Choroid plexus epithelial cell (primary cell): ENCODE measurements around the gene MGAT5.
A peak's percentile ranks its signal among the peaks of the same experiment; 100 is the strongest.

Experiments used
- DNase-seq: peaks from one replicate; pipeline ENCODE4 v3.0.0-alpha.2; 2010; ENCODE audit warnings: low read depth
- H3K4me3 ChIP-seq: 2 replicates; pipeline ENCODE4 v1.5.1; 2011; ENCODE audit warnings: low read depth, mild to moderate bottlenecking, control low read depth, low read length, moderate library complexity
- TF ChIP-seq, protein P1 (sequence below): conservative IDR thresholded peaks from 2 replicates; pipeline ENCODE4 v1.5.1; 2011; ENCODE audit warnings: low read depth, mild to moderate bottlenecking, control low read depth, inconsistent platforms, low read length, moderate library complexity

Gene MGAT5

DNA sequence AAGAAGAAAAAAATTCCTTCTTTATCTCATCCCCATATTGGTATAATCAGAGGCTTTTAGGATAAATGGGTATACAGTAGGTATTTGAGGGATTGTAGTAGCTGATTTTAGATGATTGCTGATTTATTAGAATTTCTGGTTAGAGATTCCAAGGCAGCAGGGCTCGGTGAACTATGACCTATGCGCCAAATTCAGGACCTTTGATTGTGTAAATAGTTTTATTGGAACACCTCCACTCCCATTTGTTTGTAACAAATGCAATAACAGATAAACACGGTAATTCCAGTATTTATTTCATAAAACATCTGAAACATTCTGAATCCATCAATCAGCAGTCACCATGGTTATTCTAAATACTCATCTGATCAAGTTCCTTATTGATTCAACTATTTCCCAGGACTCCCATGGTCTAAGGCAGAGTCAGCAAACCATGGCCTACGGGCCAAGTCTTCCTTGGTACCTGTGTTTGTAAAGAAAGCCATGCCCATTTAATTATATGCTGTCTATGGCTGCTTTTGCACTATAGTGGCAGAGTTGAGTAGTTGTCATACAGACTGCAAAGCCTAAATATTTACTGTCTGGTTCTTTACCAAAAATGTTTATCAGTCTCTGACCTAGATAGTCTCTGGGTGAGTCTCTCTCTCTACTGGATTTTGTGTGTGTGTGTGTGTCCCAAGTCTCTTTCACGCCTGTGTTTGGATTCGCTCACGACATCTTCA is 4.3 kb downstream of the MGAT5 start:
- DNase-seq, result no peak
- H3K4me3 ChIP-seq, result no peak overlapping the region
- TF ChIP-seq, protein P1, sequence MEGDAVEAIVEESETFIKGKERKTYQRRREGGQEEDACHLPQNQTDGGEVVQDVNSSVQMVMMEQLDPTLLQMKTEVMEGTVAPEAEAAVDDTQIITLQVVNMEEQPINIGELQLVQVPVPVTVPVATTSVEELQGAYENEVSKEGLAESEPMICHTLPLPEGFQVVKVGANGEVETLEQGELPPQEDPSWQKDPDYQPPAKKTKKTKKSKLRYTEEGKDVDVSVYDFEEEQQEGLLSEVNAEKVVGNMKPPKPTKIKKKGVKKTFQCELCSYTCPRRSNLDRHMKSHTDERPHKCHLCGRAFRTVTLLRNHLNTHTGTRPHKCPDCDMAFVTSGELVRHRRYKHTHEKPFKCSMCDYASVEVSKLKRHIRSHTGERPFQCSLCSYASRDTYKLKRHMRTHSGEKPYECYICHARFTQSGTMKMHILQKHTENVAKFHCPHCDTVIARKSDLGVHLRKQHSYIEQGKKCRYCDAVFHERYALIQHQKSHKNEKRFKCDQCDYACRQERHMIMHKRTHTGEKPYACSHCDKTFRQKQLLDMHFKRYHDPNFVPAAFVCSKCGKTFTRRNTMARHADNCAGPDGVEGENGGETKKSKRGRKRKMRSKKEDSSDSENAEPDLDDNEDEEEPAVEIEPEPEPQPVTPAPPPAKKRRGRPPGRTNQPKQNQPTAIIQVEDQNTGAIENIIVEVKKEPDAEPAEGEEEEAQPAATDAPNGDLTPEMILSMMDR, result no peak

DNA sequence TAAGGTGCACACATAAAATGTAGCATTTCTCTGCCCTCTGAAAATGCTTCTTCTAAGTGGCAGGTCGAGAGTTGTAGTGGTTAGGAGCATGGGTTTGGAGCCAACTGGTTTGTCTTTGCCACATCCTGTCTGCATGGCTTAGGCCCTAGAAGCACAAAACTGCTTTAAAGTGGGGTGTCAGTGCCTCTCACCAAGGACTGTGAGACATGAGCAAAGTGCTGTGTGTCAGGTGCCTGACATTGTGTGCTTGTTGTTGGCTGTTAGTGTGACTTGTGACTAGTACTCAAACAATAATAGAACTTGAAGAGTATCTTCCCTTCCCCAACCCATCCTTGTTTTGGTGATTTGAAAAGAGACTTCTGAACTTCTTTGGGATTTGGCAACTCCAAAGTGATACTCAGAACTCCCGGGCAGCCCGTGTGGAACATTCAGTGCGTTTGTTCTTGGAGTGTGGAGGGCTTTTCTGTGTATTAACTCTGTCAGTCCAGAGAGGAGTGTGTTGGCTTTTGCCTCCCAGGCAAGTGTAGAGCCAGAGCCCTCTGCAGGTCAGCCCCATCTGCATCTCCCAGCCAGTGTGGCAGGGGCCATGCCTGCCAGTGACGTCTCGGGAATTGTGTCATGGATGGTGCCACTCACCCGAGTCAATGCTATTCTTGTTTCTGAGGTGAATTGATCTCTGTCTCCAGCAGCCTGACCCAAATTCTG is 5.0 kb downstream of the MGAT5 start:
- H3K4me3 ChIP-seq, result no peak overlapping the region
- no peak for DNase-seq
- TF ChIP-seq, protein P1, result no peak

DNA sequence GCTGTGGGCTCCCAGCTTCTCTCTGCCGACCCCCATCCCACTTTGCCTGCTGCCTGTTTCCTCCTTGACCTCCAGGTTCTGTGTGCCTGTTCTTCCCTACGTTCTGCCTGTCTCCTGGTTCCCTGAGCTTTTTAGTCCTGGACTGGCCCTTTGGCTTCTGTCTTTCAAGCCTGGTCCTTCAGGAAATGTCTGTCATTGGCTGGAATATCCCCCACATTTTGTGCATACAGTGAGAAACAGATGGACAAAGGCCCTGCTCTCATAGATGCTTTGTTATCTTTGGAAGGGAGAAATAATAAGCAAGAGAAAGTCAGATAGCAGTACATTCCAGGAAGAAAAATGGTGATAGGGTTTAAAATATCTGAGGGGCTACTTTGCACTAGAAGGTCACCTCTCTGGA is 5.7 kb downstream of the MGAT5 start:
- TF ChIP-seq, protein P1, result no peak
- no peak overlapping the region for H3K4me3 ChIP-seq
- DNase-seq, result no peak

DNA sequence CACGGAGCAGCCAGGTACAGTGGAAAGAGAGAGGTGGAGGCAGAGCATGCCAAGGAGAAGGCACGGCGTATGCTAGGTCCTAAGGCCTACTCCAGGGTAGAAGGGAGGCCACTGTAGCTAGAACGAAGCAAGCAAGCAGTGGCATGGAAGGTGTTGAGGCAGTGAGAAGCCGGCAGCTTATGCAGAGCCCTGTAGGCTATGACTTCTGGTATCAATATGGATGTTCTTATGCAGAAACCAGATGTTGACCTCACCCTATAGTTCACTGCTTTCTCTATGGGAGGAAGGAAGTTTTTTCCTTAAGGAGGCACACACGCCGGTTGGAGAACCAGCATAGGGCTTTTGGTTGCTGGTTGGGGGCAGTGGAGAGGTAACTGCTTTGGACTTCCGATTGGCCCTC is 6.1 kb downstream of the MGAT5 start:
- TF ChIP-seq, protein P1, result no peak
- no peak overlapping the region for H3K4me3 ChIP-seq
- DNase-seq, result no peak

DNA sequence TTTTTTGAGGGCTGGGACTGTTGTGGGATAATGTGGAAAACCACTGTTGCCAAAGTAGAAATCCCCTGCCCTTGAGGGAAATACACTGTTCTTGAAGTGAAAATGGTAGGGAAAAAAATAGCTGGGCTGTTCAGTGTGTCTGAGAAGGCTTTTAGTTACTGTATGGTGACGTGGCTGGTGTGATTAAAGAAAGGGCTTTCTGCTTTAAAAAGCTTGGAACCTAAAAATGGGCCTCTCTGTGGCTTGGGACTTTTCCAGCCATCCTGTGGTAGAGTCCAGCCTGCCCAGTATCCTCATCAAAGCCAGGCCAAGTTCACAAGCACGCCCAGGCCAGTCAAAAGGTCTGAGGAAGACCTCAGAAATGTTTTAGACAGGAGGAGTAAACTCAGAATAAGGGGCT is 6.8 kb downstream of the MGAT5 start:
- peak; percentile 72 for DNase-seq
- no peak overlapping the region for H3K4me3 ChIP-seq
- TF ChIP-seq, protein P1, result no peak

DNA sequence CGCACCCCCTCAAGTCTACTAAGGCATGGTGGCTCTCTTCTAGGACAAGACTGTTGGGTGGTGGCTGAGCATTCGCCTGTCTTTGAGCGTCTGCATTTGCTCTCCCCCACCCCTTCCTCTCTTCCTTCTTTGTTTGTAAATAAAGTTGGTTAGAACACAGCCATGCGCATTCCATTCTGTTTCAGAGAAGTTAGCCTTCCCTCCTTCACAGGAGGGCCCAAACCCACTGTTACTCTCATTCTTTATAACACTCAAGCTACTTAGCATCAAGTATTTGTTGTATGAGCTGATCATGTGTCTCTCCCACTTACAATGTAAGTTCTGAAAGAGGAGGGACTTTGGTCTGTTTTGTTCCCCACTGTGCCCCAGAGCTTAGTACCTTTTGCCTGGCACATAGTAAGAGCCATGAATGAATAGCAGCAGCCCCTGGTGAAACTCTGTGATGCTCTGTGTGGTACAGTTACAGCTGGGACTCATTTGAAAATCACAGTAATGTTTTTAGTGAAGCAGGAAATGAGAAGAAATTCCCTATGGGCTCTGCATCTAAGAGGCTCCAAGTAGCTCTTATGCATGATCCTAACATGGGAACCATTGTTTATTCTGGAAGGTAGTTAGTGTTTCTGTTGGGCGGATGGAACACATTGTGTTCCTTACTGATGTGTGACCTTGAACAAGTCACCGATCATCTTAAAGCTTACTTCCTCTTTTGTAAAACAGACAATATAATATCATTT is 7.7 kb downstream of the MGAT5 start:
- DNase-seq, result peak; percentile 29
- H3K4me3 ChIP-seq, result no peak overlapping the region

More for the DNA sequence above, 7.7 kb downstream of the MGAT5 start:
- TF ChIP-seq, protein P1, result no peak
